Chondrocyte (in vitro differentiated cells): ENCODE results near the gene NDFIP1. TPM values are rescaled to one million over a fixed set of nuclear protein-coding genes. Genes with fewer than 3 reads are reported as not detected.
A peak's percentile ranks its signal among the peaks of the same experiment; 100 is the strongest.
"Not testable (repeated sequence)": the region's sequence is repeated elsewhere in the genome, so short reads cannot be mapped to it uniquely, and the experiment has no call there.

Source experiments
- DNase-seq: peaks from one replicate; pipeline ENCODE4 v3.0.0; 2021; ENCODE audit warnings: mixed read lengths, low spot score
- H3K27ac Mint-ChIP-seq: one replicate; pipeline ENCODE4 v1.8.0; 2021; ENCODE audit warnings: mild to moderate bottlenecking, moderate library complexity, mixed read lengths; ENCODE audit not compliant: unreplicated experiment
- H3K27me3 Mint-ChIP-seq: 2 replicates; pipeline ENCODE4 v1.8.0; 2021; ENCODE audit warnings: low read depth, mixed read lengths
- H3K36me3 Mint-ChIP-seq: 2 replicates; pipeline ENCODE4 v1.8.0; 2021; ENCODE audit warnings: low read depth, mixed read lengths
- H3K4me1 Mint-ChIP-seq: 2 replicates; pipeline ENCODE4 v1.8.0; 2021; ENCODE audit warnings: low read depth, mild to moderate bottlenecking, mixed read lengths
- H3K4me3 Mint-ChIP-seq: one replicate; pipeline ENCODE4 v1.8.0; 2021; ENCODE audit warnings: mild to moderate bottlenecking, moderate library complexity, mixed read lengths; ENCODE audit not compliant: unreplicated experiment
- H3K9me3 Mint-ChIP-seq: 2 replicates; pipeline ENCODE4 v1.8.0; 2021; ENCODE audit warnings: low read depth, mixed read lengths
- total RNA-seq: library from RNA; stranded (reverse); gene quantifications from 3 replicates; pipeline ENCODE4 v1.2.1, GENCODE V29; 2021
- TF ChIP-seq, protein P1 (sequence below): fragments of 200-600 bp; sonication (generic); IDR thresholded peaks from 2 replicates; pipeline ENCODE4 v1.5.0; 2021; ENCODE audit warnings: antibody characterized with exemption, mild to moderate bottlenecking, moderate library complexity

NDFIP1 gene
- total RNA-seq, 1 donor from 2014 or later, result 64.2 TPM

DNA sequence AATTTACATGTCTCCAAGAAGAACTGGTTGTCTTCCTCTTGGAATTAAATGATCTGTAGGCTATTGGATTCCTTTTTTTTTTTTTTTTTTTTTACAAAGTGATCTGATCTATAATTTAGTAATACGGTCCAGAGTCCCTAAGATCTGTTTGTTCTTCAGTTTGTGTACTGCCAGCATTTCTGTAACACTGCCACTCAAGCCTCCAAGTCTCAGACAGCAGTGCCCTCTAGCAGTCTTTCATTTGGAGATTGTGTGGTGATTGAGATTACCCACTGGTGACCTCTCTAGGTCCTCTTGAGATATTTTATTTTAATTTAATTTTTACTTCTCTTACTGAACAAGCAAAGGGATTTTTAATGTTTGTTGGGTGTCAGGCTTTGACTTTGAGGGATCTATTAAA, 40.8 kb downstream of the NDFIP1 start:
- TF ChIP-seq, protein P1, sequence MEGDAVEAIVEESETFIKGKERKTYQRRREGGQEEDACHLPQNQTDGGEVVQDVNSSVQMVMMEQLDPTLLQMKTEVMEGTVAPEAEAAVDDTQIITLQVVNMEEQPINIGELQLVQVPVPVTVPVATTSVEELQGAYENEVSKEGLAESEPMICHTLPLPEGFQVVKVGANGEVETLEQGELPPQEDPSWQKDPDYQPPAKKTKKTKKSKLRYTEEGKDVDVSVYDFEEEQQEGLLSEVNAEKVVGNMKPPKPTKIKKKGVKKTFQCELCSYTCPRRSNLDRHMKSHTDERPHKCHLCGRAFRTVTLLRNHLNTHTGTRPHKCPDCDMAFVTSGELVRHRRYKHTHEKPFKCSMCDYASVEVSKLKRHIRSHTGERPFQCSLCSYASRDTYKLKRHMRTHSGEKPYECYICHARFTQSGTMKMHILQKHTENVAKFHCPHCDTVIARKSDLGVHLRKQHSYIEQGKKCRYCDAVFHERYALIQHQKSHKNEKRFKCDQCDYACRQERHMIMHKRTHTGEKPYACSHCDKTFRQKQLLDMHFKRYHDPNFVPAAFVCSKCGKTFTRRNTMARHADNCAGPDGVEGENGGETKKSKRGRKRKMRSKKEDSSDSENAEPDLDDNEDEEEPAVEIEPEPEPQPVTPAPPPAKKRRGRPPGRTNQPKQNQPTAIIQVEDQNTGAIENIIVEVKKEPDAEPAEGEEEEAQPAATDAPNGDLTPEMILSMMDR, result no peak
- H3K27me3 Mint-ChIP-seq, result no peaks in the 10 kb centered on the region
- peaks cover 7% of the 10 kb centered on the region for H3K36me3 Mint-ChIP-seq
- H3K4me1 Mint-ChIP-seq, result no peaks in the 10 kb centered on the region
- DNase-seq, result no peak
- H3K4me3 Mint-ChIP-seq, result no peak overlapping the region
- H3K9me3 Mint-ChIP-seq, result no peaks in the 10 kb centered on the region
- H3K27ac Mint-ChIP-seq, result no peak overlapping the region

DNA sequence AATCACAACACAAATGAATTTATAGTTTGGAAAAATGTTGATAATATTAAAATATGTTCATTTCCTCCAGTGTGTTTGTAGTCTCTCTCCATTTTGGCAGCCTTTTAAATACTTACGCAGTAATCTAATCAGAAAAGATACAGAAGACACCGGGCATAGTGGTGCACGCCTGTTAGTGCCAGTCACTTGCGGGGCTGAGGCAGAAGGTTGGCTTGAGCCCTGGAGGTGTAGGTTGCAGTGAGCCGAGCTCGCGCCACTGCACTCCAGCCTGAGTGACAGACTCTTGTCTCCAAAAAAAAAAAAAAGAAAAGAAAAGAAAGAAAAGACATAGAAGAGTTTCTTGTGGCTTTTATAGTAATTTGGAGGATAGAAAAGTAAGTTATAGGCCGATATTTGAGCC, 41.9 kb downstream of the NDFIP1 start:
- Mint-ChIP-seq H3K27me3 (no peaks in the 10 kb centered on the region), H3K4me1 (no peaks in the 10 kb centered on the region), H3K36me3 (peaks cover 8% of the 10 kb centered on the region), H3K9me3 (no peaks in the 10 kb centered on the region), H3K4me3 (no peak overlapping the region), H3K27ac (no peak overlapping the region)
- TF ChIP-seq, protein P1, result no peak
- DNase-seq, result no peak

DNA sequence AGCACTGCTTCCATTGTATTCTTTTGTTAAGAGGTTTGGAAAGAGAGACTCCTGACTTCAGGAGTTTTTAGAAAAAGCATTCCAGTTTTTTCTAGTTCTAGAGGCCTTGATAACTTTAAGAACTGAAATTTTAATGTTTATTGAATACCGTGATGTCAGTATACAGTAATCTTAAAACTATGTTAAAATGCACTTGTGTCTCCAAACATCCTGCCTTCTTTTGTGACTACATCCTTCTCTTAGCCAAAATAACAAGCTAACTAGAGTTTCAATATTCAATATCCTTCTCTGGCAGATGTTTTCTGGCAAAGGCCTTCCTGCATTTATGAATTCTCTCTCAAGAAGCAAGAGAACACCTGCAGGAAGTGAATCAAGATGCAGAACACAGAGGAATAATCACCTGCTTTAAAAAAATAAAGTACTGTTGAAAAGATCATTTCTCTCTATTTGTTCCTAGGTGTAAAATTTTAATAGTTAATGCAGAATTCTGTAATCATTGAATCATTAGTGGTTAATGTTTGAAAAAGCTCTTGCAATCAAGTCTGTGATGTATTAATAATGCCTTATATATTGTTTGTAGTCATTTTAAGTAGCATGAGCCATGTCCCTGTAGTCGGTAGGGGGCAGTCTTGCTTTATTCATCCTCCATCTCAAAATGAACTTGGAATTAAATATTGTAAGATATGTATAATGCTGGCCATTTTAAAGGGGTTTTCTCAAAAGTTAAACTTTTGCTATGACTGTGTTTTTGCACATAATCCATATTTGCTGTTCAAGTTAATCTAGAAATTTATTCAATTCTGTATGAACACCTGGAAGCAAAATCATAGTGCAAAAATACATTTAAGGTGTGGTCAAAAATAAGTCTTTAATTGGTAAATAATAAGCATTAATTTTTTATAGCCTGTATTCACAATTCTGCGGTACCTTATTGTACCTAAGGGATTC, 43.1 kb downstream of the NDFIP1 start:
- DNase-seq, result no peak
- Mint-ChIP-seq H3K4me3 (no peak overlapping the region), H3K4me1 (peaks cover 2% of the 10 kb centered on the region), H3K27ac (no peak overlapping the region), H3K36me3 (peaks cover 8% of the 10 kb centered on the region), H3K9me3 (no peaks in the 10 kb centered on the region), H3K27me3 (no peaks in the 10 kb centered on the region)
- TF ChIP-seq, protein P1, result peak; percentile 95

DNA sequence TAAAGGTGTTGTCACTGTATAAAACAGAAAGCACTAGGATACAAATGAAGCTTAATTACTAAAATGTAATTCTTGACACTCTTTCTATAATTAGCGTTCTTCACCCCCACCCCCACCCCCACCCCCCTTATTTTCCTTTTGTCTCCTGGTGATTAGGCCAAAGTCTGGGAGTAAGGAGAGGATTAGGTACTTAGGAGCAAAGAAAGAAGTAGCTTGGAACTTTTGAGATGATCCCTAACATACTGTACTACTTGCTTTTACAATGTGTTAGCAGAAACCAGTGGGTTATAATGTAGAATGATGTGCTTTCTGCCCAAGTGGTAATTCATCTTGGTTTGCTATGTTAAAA, 43.8 kb downstream of the NDFIP1 start:
- no peak for DNase-seq
- Mint-ChIP-seq H3K4me3 (no peak overlapping the region), H3K9me3 (no peaks in the 10 kb centered on the region), H3K4me1 (peaks cover 6% of the 10 kb centered on the region), H3K36me3 (peaks cover 6% of the 10 kb centered on the region), H3K27me3 (no peaks in the 10 kb centered on the region), H3K27ac (no peak overlapping the region)
- TF ChIP-seq, protein P1, result no peak

DNA sequence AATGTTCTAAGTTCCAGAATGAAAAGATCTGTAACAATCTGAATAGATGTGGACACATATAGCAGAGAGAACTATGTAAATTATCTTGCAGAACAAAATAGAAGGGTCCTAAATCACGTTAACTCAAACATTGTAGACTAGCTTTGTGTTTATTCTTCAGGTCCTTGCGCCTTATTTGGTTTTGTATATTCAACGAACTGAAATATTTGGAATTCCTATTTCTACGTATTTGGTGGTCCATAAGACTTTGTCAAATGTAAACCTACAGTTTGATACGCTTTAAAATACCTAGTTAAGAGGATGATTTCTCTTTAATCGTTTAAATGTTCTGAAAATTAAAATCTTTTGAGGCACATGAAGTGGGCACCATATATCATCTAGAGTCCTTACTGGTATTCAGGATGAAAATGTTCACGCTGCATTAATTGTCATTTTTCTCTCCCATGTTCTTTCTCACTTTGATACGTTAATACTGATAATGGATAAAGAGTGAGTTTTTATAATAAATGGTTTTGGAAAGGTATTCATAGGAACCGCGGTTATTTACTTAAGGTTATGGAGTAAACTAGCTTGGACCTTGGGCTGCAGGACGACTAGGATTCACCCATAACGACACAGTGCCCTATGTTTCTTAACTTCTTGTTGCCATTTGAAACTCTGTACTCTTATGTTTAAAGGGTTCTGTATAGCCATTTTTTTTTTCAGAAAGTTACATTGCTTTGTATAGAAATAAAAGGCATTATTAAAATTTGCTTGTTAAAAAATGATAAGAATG, 45.3 kb downstream of the NDFIP1 start:
- Mint-ChIP-seq H3K9me3 (no peaks in the 10 kb centered on the region), H3K27ac (no peak overlapping the region), H3K27me3 (no peaks in the 10 kb centered on the region), H3K4me1 (peaks cover 6% of the 10 kb centered on the region), H3K4me3 (no peak overlapping the region), H3K36me3 (peaks cover 4% of the 10 kb centered on the region)
- no peak for DNase-seq
- TF ChIP-seq, protein P1, result no peak

DNA sequence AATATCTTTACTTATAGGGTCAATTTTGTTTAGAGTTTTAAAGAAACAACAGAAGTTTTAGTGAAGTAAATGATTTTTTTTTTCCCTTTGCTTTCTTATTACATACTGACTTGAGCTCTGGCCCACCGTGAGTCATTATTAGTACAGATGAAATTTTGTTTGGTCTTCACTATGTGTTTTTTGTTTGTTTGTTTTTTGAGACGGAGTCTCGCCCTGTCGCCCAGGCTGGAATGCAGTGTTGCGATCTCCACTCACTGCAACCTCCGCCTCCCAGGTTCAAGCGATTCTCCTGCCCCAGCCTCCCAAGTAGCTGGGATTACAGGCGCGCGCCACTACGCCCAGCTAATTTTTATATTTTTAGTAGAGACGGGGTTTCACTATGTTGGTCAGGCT, 45.9 kb downstream of the NDFIP1 start:
- not testable (repeated sequence) for H3K36me3 Mint-ChIP-seq, H3K4me3 Mint-ChIP-seq, H3K27me3 Mint-ChIP-seq, H3K9me3 Mint-ChIP-seq, H3K27ac Mint-ChIP-seq, DNase-seq, H3K4me1 Mint-ChIP-seq
